ENCODE data around the gene CFTR.

Gene CFTR

DNA sequence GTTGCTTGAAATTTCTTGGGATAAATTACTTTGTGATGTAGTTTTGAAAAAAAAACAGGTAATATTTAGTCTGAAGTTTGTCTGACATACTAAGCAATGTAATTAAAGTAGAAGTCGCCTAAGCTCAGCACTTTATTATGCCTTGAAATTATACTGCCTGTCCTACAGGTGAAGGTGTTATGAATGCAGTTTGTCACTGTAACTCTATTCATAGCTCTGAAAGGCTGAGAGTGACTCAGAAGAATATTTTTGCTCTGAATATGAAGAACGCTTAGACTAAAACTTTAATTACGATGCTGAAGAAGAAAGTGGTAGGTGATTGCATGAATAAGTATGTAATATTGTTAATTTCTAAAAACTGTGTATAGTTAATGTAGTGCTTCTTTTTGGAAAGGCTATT is 9.2 kb downstream of the CFTR start:
- H3K4me3 ChIP-seq (ENCODE audit: low read depth, low read length): no peak overlapping the region
- in situ Hi-C loops (cut with HindIII; ENCODE audit: low pct_ligation_motif_present, low sequenced_read_pairs): no loop called here
- no peak overlapping the region for H3K27ac ChIP-seq
- TF ChIP-seq, protein P1, sequence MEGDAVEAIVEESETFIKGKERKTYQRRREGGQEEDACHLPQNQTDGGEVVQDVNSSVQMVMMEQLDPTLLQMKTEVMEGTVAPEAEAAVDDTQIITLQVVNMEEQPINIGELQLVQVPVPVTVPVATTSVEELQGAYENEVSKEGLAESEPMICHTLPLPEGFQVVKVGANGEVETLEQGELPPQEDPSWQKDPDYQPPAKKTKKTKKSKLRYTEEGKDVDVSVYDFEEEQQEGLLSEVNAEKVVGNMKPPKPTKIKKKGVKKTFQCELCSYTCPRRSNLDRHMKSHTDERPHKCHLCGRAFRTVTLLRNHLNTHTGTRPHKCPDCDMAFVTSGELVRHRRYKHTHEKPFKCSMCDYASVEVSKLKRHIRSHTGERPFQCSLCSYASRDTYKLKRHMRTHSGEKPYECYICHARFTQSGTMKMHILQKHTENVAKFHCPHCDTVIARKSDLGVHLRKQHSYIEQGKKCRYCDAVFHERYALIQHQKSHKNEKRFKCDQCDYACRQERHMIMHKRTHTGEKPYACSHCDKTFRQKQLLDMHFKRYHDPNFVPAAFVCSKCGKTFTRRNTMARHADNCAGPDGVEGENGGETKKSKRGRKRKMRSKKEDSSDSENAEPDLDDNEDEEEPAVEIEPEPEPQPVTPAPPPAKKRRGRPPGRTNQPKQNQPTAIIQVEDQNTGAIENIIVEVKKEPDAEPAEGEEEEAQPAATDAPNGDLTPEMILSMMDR (IDR thresholded peaks at IDR 0.05; ENCODE audit: low read depth, low read length, missing control alignments): no peak
- DNase-seq: no peak
- no peaks in the 10 kb centered on the region for H3K36me3 ChIP-seq (replicated peaks)
- no peaks in the 10 kb centered on the region for H3K27me3 ChIP-seq (replicated peaks)

DNA sequence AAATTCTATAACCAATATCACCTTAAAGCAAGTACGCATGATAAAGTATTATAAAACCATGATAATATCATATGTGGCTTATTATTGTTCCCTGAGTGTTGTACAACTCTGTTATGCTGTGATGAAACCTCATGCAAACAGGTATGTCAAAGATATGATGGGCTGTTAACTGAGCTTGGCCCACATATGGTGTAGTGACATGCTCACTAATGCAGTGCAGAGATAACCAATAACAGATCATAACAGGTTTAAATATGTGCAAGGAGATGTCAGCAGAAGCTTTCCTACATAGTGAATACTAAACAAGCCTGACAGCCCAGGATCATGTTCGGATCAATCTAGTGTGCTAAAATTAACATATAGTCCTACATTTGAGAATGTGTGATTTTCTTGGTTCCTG is 9.6 kb downstream of the CFTR start:
- in situ Hi-C loops (cut with HindIII; ENCODE audit: low pct_ligation_motif_present, low sequenced_read_pairs): no loop called here
- TF ChIP-seq, protein P1 (IDR thresholded peaks at IDR 0.05; ENCODE audit: low read depth, low read length, missing control alignments): no peak

DNA sequence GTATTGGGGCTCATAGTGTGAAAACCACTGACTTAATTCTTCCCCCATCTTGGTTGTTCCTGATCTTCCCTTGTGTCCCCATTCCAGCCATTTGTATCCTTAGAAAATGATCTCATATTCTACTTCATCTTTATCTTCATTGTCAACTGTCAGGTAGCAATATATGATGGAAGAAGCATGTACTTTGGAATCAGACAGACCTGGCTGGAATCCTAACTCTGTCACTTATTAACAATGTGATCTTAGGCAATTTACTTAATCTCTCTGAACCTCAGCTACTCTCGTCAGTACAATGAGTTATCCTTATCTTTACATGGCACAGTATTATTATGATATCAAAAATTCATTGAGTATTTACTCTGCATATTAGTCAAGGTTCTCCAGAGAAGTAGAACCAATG is 10.1 kb downstream of the CFTR start:
- Histone ChIP-seq H3K27me3 (replicated peaks) (no peaks in the 10 kb centered on the region), H3K27ac (no peak overlapping the region), H3K36me3 (replicated peaks) (no peaks in the 10 kb centered on the region), H3K4me3 (ENCODE audit: low read depth, low read length) (no peak overlapping the region)
- DNase-seq: no peak
- in situ Hi-C loops (cut with HindIII; ENCODE audit: low pct_ligation_motif_present, low sequenced_read_pairs): no loop called here
- TF ChIP-seq, protein P1 (IDR thresholded peaks at IDR 0.05; ENCODE audit: low read depth, low read length, missing control alignments): no peak

More for the DNA sequence above, 9.6 kb downstream of the CFTR start:
- no peak for DNase-seq
- no peaks in the 10 kb centered on the region for H3K27me3 ChIP-seq (replicated peaks)
- no peaks in the 10 kb centered on the region for H3K36me3 ChIP-seq (replicated peaks)
- H3K27ac ChIP-seq: no peak overlapping the region
- no peak overlapping the region for H3K4me3 ChIP-seq (ENCODE audit: low read depth, low read length)

DNA sequence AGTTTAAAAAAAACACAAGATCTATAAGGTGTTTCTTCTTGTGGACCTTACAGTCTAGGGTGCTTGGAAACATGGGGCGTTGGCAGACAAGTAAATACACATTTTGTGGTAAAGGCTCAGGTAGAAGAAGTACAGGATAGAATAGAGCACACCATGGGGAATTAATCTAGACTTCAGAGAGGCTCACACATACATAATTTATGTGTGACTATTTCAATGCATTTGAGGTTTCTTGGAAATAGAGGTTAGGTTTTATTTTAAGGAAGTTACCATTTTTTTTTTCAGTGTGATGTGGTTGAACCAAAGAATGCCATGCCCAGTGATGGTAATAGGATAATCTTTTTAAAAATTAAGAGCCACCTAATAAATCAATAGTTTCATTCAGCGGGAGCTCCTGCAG is 12.8 kb downstream of the CFTR start:
- Histone ChIP-seq H3K27me3 (replicated peaks) (no peaks in the 10 kb centered on the region), H3K27ac (no peak overlapping the region), H3K36me3 (replicated peaks) (no peaks in the 10 kb centered on the region), H3K4me3 (ENCODE audit: low read depth, low read length) (no peak overlapping the region)
- in situ Hi-C loops (cut with HindIII; ENCODE audit: low pct_ligation_motif_present, low sequenced_read_pairs): no loop called here
- TF ChIP-seq, protein P1 (IDR thresholded peaks at IDR 0.05; ENCODE audit: low read depth, low read length, missing control alignments): no peak
- no peak for DNase-seq

DNA sequence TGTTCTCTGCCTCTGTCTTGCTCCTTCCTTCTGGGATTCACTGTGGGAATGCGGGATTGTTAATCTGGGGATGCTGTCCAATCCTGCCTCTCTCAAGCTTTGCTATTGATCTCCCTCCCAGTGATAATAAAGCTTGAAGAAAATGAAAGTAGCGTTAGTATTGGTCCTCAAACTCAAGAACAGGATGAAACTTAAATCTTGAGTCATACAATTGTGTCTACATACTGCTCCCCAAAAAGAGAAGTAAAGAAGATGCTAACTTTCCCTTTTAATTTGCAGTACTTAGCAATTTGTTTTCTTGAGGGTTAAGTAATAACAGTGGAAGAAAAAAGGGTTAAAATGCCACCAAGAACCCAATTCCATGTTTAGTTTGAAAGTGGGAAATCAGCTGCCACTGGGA is 13.6 kb downstream of the CFTR start:
- TF ChIP-seq, protein P1 (IDR thresholded peaks at IDR 0.05; ENCODE audit: low read depth, low read length, missing control alignments): no peak
- H3K27ac ChIP-seq: no peak overlapping the region
- no peaks in the 10 kb centered on the region for H3K36me3 ChIP-seq (replicated peaks)
- in situ Hi-C loops (cut with HindIII; ENCODE audit: low pct_ligation_motif_present, low sequenced_read_pairs): no loop called here
- DNase-seq: no peak
- H3K27me3 ChIP-seq (replicated peaks): no peaks in the 10 kb centered on the region
- H3K4me3 ChIP-seq (ENCODE audit: low read depth, low read length): no peak overlapping the region

DNA sequence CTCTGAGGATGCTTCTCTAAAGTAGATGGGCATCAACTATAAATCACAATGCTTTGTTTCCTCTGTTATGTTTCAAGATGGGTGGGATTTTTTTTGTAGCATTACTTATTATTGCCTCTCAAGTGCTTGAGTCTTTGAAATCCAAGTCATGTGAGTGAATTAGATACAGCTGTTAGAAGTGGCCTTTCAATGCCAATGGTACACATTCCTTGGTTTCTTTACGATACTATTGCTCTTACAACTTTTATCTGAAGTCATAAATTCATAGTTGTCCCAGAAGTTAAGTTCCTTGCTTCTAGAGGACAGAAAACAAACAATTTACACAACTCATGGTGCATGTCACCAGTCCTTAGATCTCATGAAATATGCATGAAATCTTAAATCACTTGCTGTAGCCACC is 15.5 kb downstream of the CFTR start:
- Histone ChIP-seq H3K27me3 (replicated peaks) (no peaks in the 10 kb centered on the region), H3K27ac (no peak overlapping the region), H3K36me3 (replicated peaks) (no peaks in the 10 kb centered on the region), H3K4me3 (ENCODE audit: low read depth, low read length) (no peak overlapping the region)
- in situ Hi-C loops (cut with HindIII; ENCODE audit: low pct_ligation_motif_present, low sequenced_read_pairs): no loop called here
- no peak for DNase-seq
- TF ChIP-seq, protein P1 (IDR thresholded peaks at IDR 0.05; ENCODE audit: low read depth, low read length, missing control alignments): no peak

Data from brain microvascular endothelial cell (primary cell).